Fibroblast of lung (primary cell): ENCODE measurements around the gene CTSE.

Experiments used
- CTCF ChIP-seq, 2 donors: IDR thresholded peaks in 1 of 2; conservative IDR thresholded peaks in 1 of 2; 1 replicate in 1 of 2; 2 replicates in 1 of 2; pipeline ENCODE4 v1.5.1; 2011 to 2012; ENCODE audit warnings: low read length in 2 of 2, control low read depth in 1 of 2, inconsistent platforms in 1 of 2, low read depth in 1 of 2, mild to moderate bottlenecking in 1 of 2
- EZH2 ChIP-seq: IDR thresholded peaks from 2 replicates; pipeline ENCODE4 v1.5.1; 2012; ENCODE audit warnings: low read length, control low read depth, mild to moderate bottlenecking; ENCODE audit errors: missing control alignments

- TF ChIP-seq CTCF (conservative IDR thresholded peaks at IDR 0.05 in 1 of 2, IDR thresholded peaks at IDR 0.05 in 1 of 2; ENCODE audit: low read depth in 1 of 2, low read length in 2 of 2) (no peak), EZH2 (no peak)
Observed at GRCh38 chr1:206047271-206047670, 23.6 kb upstream of the CTSE start.
